Parathyroid adenoma (tissue), 2 donors: Measurements from ENCODE around the gene ANAPC15.

Source experiments
- H2AFZ ChIP-seq: fragments of 300-600 bp; sonication (generic); one replicate; pipeline ENCODE4 v1.7.0; 2017; ENCODE audit warnings: antibody characterized with exemption, mild to moderate bottlenecking
- H3K27ac ChIP-seq: fragments of 300-600 bp; sonication (generic); one replicate; pipeline ENCODE4 v1.7.0; 2017
- H3K27me3 ChIP-seq: fragments of 300-600 bp; sonication (generic); one replicate; pipeline ENCODE4 v1.7.0; 2017; ENCODE audit warnings: low read length; ENCODE audit not compliant: control insufficient read depth, insufficient read depth
- H3K36me3 ChIP-seq: fragments of 300-600 bp; sonication (generic); one replicate; pipeline ENCODE4 v1.7.0; 2017; ENCODE audit warnings: low read length; ENCODE audit not compliant: control insufficient read depth, insufficient read depth
- H3K4me1 ChIP-seq: fragments of 300-600 bp; sonication (generic); one replicate; pipeline ENCODE4 v1.7.0; 2017; ENCODE audit warnings: control low read depth
- H3K4me2 ChIP-seq: fragments of 300-600 bp; sonication (generic); one replicate; pipeline ENCODE4 v1.7.0; 2017; ENCODE audit warnings: low read length
- H3K4me3 ChIP-seq: fragments of 300-600 bp; sonication (generic); one replicate; pipeline ENCODE4 v1.7.0; 2017; ENCODE audit warnings: low read depth, low read length
- H3K79me2 ChIP-seq: fragments of 300-600 bp; sonication (generic); one replicate; pipeline ENCODE4 v1.7.0; 2017; ENCODE audit warnings: control low read depth
- H3K9ac ChIP-seq: fragments of 300-600 bp; sonication (generic); one replicate; pipeline ENCODE4 v1.7.0; 2017; ENCODE audit warnings: mild to moderate bottlenecking
- H3K9me3 ChIP-seq: fragments of 300-600 bp; sonication (generic); one replicate; pipeline ENCODE4 v1.7.0; 2017; ENCODE audit warnings: low read length; ENCODE audit not compliant: control insufficient read depth
- CTCF ChIP-seq: fragments of 300-600 bp; sonication (generic); IDR thresholded peaks from one replicate; pipeline ENCODE4 v1.7.0; 2017; ENCODE audit warnings: antibody characterized with exemption, mild to moderate bottlenecking
- donor health status: primary hyperparathyroidism.

Gene ANAPC15

GRCh38 chr11:72102631-72102945, 9.9 kb downstream of the ANAPC15 start:
- Histone ChIP-seq H3K4me2 (peak overlapping the region; percentile 95), H3K9me3 (no peaks in the 10 kb centered on the region), H3K27ac (peak overlapping the region; percentile 91), H3K4me1 (peaks cover 5% of the 10 kb centered on the region), H3K9ac (peak overlapping the region; percentile 87), H3K36me3 (no peaks in the 10 kb centered on the region), H3K79me2 (peaks cover 12% of the 10 kb centered on the region), H3K4me3 (peak overlapping the region; percentile 87), H2AFZ (peak overlapping the region; percentile 86), H3K27me3 (no peaks in the 10 kb centered on the region)
- TF ChIP-seq CTCF = no peak

- H2AFZ ChIP-seq = no peak overlapping the region
- peak overlapping the region; percentile 87 for H3K4me3 ChIP-seq
- H3K79me2 ChIP-seq = peaks cover 12% of the 10 kb centered on the region
- no peaks in the 10 kb centered on the region for H3K9me3 ChIP-seq
- TF ChIP-seq CTCF = no peak
- no peaks in the 10 kb centered on the region for H3K36me3 ChIP-seq
- H3K4me1 ChIP-seq = peaks cover 5% of the 10 kb centered on the region
- no peak overlapping the region for H3K9ac ChIP-seq
- peak overlapping the region; percentile 95 for H3K4me2 ChIP-seq
- no peaks in the 10 kb centered on the region for H3K27me3 ChIP-seq
- H3K27ac ChIP-seq = peak overlapping the region; percentile 91
Measured at GRCh38 chr11:72102162-72102561, 10.3 kb downstream of the ANAPC15 start.

GRCh38 chr11:72100462-72100861, 12.0 kb downstream of the ANAPC15 start:
- H3K9ac ChIP-seq = no peak overlapping the region
- no peak overlapping the region for H3K4me2 ChIP-seq
- H2AFZ ChIP-seq = no peak overlapping the region
- H3K36me3 ChIP-seq = no peaks in the 10 kb centered on the region
- H3K27ac ChIP-seq = no peak overlapping the region
- H3K4me1 ChIP-seq = peaks cover 5% of the 10 kb centered on the region
- H3K27me3 ChIP-seq = no peaks in the 10 kb centered on the region
- peaks cover 12% of the 10 kb centered on the region for H3K79me2 ChIP-seq
- H3K4me3 ChIP-seq = no peak overlapping the region
- TF ChIP-seq CTCF = no peak
- H3K9me3 ChIP-seq = no peaks in the 10 kb centered on the region

- Histone ChIP-seq H3K27ac (no peak overlapping the region), H3K36me3 (no peaks in the 10 kb centered on the region), H3K4me2 (no peak overlapping the region), H3K4me3 (no peak overlapping the region), H3K4me1 (peaks cover 5% of the 10 kb centered on the region), H2AFZ (no peak overlapping the region), H3K79me2 (peaks cover 12% of the 10 kb centered on the region), H3K9me3 (no peaks in the 10 kb centered on the region), H3K27me3 (no peaks in the 10 kb centered on the region), H3K9ac (no peak overlapping the region)
- no peak for TF ChIP-seq CTCF
Measured at GRCh38 chr11:72100009-72100408, 12.5 kb downstream of the ANAPC15 start.

- TF ChIP-seq CTCF = no peak
- no peak overlapping the region for H3K4me3 ChIP-seq
- peaks cover 4% of the 10 kb centered on the region for H3K4me1 ChIP-seq
- no peaks in the 10 kb centered on the region for H3K36me3 ChIP-seq
- H2AFZ ChIP-seq = no peak overlapping the region
- no peak overlapping the region for H3K4me2 ChIP-seq
- H3K27ac ChIP-seq = no peak overlapping the region
- peaks cover 12% of the 10 kb centered on the region for H3K79me2 ChIP-seq
- no peaks in the 10 kb centered on the region for H3K9me3 ChIP-seq
- no peak overlapping the region for H3K9ac ChIP-seq
- H3K27me3 ChIP-seq = no peaks in the 10 kb centered on the region
Measured at GRCh38 chr11:72098741-72099140, 13.8 kb downstream of the ANAPC15 start.
